Spleen (tissue), 11 donors: ENCODE results near the gene PCDHGA11. TPM values are rescaled to one million over a fixed set of nuclear protein-coding genes. Genes with fewer than 3 reads are reported as not detected.
A peak's percentile ranks its signal among the peaks of the same experiment; 100 is the strongest.

Source experiments
- DNase-seq: peaks from one replicate; pipeline ENCODE4 v3.0.0-alpha.2; 2020
- H3K27ac ChIP-seq, 8 donors: fragments of 200-600 bp; sonication (generic) in 7 of 8; 1 replicate in 4 of 8; 2 replicates in 4 of 8; pipeline versions ENCODE4 v1.5.0 to v1.8.0; 2016 to 2021; ENCODE audit warnings: inconsistent platforms in 4 of 8, mild to moderate bottlenecking in 4 of 8, moderate library complexity in 1 of 8
- H3K27me3 ChIP-seq, 7 donors: fragments of 200-600 bp; sonication (generic) in 6 of 7; replicated peaks in 1 of 7; 1 replicate in 4 of 7; 2 replicates in 3 of 7; pipeline versions ENCODE4 v1.5.0 to v1.8.0; 2016 to 2021; ENCODE audit warnings: inconsistent platforms in 3 of 7, mild to moderate bottlenecking in 1 of 7
- H3K36me3 ChIP-seq, 6 donors: fragments of 200-600 bp; sonication (generic) in 5 of 6; 1 replicate in 4 of 6; 2 replicates in 2 of 6; pipeline versions ENCODE4 v1.5.0 to v1.8.0; 2016 to 2021; ENCODE audit warnings: inconsistent platforms in 2 of 6
- H3K4me1 ChIP-seq, 6 donors: fragments of 200-600 bp; sonication (generic) in 5 of 6; 1 replicate in 3 of 6; 2 replicates in 3 of 6; pipeline versions ENCODE4 v1.5.0 to v1.8.0; 2016 to 2021; ENCODE audit warnings: inconsistent platforms in 3 of 6
- H3K4me3 ChIP-seq, 8 donors: fragments of 200-600 bp; sonication (generic) in 7 of 8; 1 replicate in 4 of 8; 2 replicates in 4 of 8; pipeline versions ENCODE4 v1.5.0 to v1.8.0; 2016 to 2021; ENCODE audit warnings: inconsistent platforms in 4 of 8, mild to moderate bottlenecking in 4 of 8, moderate library complexity in 2 of 8
- H3K9me3 ChIP-seq, 8 donors: fragments of 200-600 bp; sonication (generic) in 7 of 8; 1 replicate in 4 of 8; 2 replicates in 4 of 8; pipeline versions ENCODE4 v1.5.0 to v1.8.0; 2016 to 2021; ENCODE audit warnings: inconsistent platforms in 4 of 8
- POLR2A ChIP-seq, 3 donors: fragments of 450-650 bp; IDR thresholded peaks; one replicate each; pipeline ENCODE4 v1.5.1; 2017; ENCODE audit warnings: antibody characterized with exemption in 3 of 3, mild to moderate bottlenecking in 1 of 3
- POLR2AphosphoS5 ChIP-seq, 3 donors: sonication (generic); formaldehyde crosslinking; IDR thresholded peaks; one replicate each; pipeline ENCODE4 v1.5.1; 2017; ENCODE audit warnings: antibody characterized with exemption in 3 of 3
- WGBS, 5 donors: extraction: QIAGEN DNeasy Blood & Tissue Kit in 3 of 5; methylation state at CpG; one replicate each; pipeline versions ENCODE4 v1.1.5 to v1.1.7; 2013 to 2018; 5-methylcytosine and 5-hydroxymethylcytosine counted together
- intact Hi-C: fragments of 100-400 bp; cut with DNase I; formaldehyde crosslinking; loops from one replicate; pipeline ENCODE4 v1.15.0; 2023; ENCODE audit warnings: low total_unique reads
- polyA plus RNA-seq, 3 donors: library from polyadenylated mRNA; stranded (reverse); fragments of 200-250 nt; gene quantifications; one replicate each; pipeline ENCODE4 v1.2.1, GENCODE V29; 2013
- total RNA-seq, 7 donors: library from RNA; depleted of rRNA in 3 of 7; stranded (reverse); fragments of >200 nt in 3 of 7; fragmentation: NEBNext Ultra II Directional in 4 of 7; extraction: Animal tissue kit (Norgen Biotek cat#: 25700) in 4 of 7; gene quantifications; one replicate each; pipeline versions ENCODE4 v1.1.0 to v1.2.1, GENCODE V29; 2016 to 2021
- TF ChIP-seq, protein P1 (sequence below), 11 experiments: fragments of 200-600 bp in 7 of 11; fragments of 450-650 bp in 4 of 11; sonication (generic) in 4 of 11; IDR thresholded peaks in 8 of 11; conservative IDR thresholded peaks in 3 of 11; 1 replicate in 7 of 11; 2 replicates in 4 of 11; pipeline versions ENCODE4 v1.4.0 to v1.8.0; 2016 to 2021; ENCODE audit warnings: antibody characterized with exemption in 11 of 11, inconsistent platforms in 4 of 11, mild to moderate bottlenecking in 1 of 11
- donor health status: healthy with polysubstance abuse.
- donor health status: DM: no; HTN: no; CAD: no; lungs with moderate emphysema.
- donor health status: DM: no; HTN: no; CAD: no.
- donor health status: Bipolar disorder and iron deficiency.
- donor health status: healthy.
- donor health status: DM: no; HTN: no; CAD: no.
- donor health status: DM: yes; HTN: yes; CAD: no.

Gene PCDHGA11
- total and polyA plus RNA-seq, 10 donors, result 0.13 to 5.7 (median 2.8) TPM

DNA sequence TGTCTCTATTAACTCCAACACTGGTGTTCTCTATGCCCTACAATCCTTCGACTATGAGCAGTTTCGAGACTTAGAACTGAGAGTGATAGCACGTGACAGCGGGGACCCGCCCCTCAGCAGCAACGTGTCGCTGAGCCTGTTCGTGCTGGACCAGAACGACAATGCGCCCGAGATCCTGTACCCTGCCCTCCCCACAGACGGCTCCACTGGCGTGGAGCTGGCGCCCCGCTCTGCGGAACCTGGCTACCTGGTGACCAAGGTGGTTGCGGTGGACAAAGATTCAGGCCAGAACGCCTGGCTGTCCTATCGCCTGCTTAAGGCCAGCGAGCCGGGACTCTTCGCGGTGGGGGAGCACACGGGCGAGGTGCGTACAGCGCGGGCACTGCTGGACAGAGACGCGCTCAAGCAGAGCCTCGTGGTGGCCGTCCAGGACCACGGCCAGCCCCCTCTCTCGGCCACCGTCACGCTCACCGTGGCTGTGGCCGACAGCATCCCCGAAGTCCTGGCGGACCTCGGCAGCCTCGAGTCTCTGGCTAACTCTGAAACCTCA, 2.0 kb downstream of the PCDHGA11 start:
- Histone ChIP-seq H3K4me3 (no peak overlapping the region), H3K27me3 (peaks cover 0 to 89% (median 35%) of the 10 kb centered on the region in 7 donors), H3K4me1 (peaks cover 0 to 12% (median 0%) of the 10 kb centered on the region in 6 donors), H3K36me3 (peaks cover 0 to 13% (median 0%) of the 10 kb centered on the region in 6 donors), H3K9me3 (peaks cover 2 to 100% (median 100%) of the 10 kb centered on the region in 8 donors), H3K27ac (no peak overlapping the region)
- no peak for TF ChIP-seq POLR2A (IDR thresholded peaks at IDR 0.05)
- TF ChIP-seq, protein P1, sequence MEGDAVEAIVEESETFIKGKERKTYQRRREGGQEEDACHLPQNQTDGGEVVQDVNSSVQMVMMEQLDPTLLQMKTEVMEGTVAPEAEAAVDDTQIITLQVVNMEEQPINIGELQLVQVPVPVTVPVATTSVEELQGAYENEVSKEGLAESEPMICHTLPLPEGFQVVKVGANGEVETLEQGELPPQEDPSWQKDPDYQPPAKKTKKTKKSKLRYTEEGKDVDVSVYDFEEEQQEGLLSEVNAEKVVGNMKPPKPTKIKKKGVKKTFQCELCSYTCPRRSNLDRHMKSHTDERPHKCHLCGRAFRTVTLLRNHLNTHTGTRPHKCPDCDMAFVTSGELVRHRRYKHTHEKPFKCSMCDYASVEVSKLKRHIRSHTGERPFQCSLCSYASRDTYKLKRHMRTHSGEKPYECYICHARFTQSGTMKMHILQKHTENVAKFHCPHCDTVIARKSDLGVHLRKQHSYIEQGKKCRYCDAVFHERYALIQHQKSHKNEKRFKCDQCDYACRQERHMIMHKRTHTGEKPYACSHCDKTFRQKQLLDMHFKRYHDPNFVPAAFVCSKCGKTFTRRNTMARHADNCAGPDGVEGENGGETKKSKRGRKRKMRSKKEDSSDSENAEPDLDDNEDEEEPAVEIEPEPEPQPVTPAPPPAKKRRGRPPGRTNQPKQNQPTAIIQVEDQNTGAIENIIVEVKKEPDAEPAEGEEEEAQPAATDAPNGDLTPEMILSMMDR (IDR thresholded peaks at IDR 0.05 in 8 of 11, conservative IDR thresholded peaks at IDR 0.05 in 3 of 11), result no peak
- no peak for TF ChIP-seq POLR2AphosphoS5 (IDR thresholded peaks at IDR 0.05)
- WGBS, 5 donors, result 26 to 45% (median 30%) methylated on average over 29 to 42 of the region's 42 CpGs
- intact Hi-C loops, result no loop called here
- no peak for DNase-seq

DNA sequence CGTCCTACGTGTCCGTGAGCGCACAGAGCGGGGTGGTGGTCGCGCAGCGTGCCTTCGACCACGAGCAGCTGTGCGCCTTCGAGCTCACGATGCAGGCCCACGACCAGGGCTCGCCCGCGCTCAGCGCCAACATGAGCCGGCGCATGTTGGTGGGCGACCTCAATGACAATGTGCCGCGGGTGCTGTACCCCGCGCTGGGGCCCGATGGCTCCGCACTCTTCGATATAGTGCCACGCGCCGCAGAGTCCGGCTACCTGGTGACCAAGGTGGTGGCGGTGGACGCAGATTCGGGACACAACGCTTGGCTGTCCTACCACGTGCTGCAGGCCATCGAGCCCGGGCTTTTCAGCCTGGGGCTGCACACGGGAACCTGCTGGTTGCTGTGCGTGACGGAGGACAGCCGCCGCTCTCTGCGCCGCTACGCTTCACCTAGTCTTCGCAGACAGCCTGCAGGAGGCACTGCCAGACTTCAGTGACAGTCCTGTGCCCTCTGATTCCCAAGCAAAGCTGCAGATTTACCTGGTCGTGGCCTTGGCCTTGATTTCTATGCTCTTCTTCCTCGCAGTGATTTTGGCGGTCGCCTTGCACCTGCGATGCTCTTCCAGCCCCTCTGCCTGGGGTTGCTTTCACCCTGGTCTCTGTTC, 7.1 kb downstream of the PCDHGA11 start:
- H3K9me3 ChIP-seq, result peaks cover 0 to 100% (median 98%) of the 10 kb centered on the region in 8 donors
- no peak overlapping the region for H3K4me3 ChIP-seq
- no peak for DNase-seq
- peaks cover 0 to 88% (median 14%) of the 10 kb centered on the region in 7 donors for H3K27me3 ChIP-seq
- no peak for TF ChIP-seq POLR2A (IDR thresholded peaks at IDR 0.05)
- TF ChIP-seq POLR2AphosphoS5 (IDR thresholded peaks at IDR 0.05), result no peak
- TF ChIP-seq, protein P1 (IDR thresholded peaks at IDR 0.05 in 8 of 11, conservative IDR thresholded peaks at IDR 0.05 in 3 of 11), result no peak
- 33 to 63% (median 55%) methylated on average over 18 to 53 of the region's 53 CpGs for WGBS, 5 donors
- H3K27ac ChIP-seq, result no peak overlapping the region
- H3K4me1 ChIP-seq, result peaks cover 0 to 19% (median 0%) of the 10 kb centered on the region in 6 donors
- H3K36me3 ChIP-seq, result peaks cover 0 to 8% (median 0%) of the 10 kb centered on the region in 6 donors
- intact Hi-C loops, result no loop called here

DNA sequence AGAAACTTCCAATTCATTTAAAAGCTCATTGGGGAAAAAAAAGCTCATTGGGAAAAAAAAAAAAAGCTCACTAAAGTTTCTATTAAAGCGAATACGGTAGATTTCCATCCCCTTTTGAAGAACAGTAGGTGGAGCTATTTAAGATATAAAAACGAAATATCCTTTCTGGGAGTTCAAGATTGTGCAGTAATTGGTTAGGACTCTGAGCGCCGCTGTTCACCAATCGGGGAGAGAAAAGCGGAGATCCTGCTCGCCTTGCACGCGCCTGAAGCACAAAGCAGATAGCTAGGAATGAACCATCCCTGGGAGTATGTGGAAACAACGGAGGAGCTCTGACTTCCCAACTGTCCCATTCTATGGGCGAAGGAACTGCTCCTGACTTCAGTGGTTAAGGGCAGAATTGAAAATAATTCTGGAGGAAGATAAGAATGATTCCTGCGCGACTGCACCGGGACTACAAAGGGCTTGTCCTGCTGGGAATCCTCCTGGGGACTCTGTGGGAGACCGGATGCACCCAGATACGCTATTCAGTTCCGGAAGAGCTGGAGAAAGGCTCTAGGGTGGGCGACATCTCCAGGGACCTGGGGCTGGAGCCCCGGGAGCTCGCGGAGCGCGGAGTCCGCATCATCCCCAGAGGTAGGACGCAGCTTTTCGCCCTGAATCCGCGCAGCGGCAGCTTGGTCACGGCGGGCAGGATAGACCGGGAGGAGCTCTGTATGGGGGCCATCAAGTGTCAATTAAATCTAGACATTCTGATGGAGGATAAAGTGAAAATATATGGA, 9.7 kb downstream of the PCDHGA11 start, which contains the start of gene PCDHGA12:
TSS of gene PCDHGA12 (plus strand) at position 176 of the 782 bp plus-strand sequence. CDS start at position 429, 253 bp downstream.
- DNase-seq, result no peak
- peaks cover 0 to 100% (median 98%) of the 10 kb centered on the region in 8 donors for H3K9me3 ChIP-seq
- H3K4me1 ChIP-seq, result peaks cover 0 to 19% (median 0%) of the 10 kb centered on the region in 6 donors
- peak within 1 kb of the TSS in 1 of 8 donors; percentile 23 for H3K27ac ChIP-seq
- H3K36me3 ChIP-seq, result peaks cover 0 to 8% (median 0%) of the 10 kb centered on the region in 6 donors
- 10 to 26% (median 12%) methylated on average over 33 of the region's 33 CpGs for WGBS, 5 donors
- TF ChIP-seq, protein P1 (IDR thresholded peaks at IDR 0.05 in 8 of 11, conservative IDR thresholded peaks at IDR 0.05 in 3 of 11), result peak in 9 of 11 experiments; percentile 19 to 50 (median 37)
- no peak for TF ChIP-seq POLR2AphosphoS5 (IDR thresholded peaks at IDR 0.05)
- H3K27me3 ChIP-seq, result peaks cover 0 to 87% (median 14%) of the 10 kb centered on the region in 7 donors
- peak within 1 kb of the TSS in 7 of 8 donors; percentile 6 to 58 (median 29) for H3K4me3 ChIP-seq
- intact Hi-C loops, result no loop called here
